Kidney epithelial cell (primary cell): ENCODE measurements around the gene PTGER4. TPM values are rescaled to one million over a fixed set of nuclear protein-coding genes. Genes with fewer than 3 reads are reported as not detected.

Experiments used
- DNase-seq: peaks from one replicate; pipeline ENCODE4 v3.0.0-alpha.2; 2010; ENCODE audit warnings: low read depth
- H3K27me3 ChIP-seq: 2 replicates; pipeline ENCODE4 v1.6.0; 2011; ENCODE audit warnings: low read length; ENCODE audit not compliant: control insufficient read depth, insufficient read depth
- H3K36me3 ChIP-seq: 2 replicates; pipeline ENCODE4 v1.5.1; 2011; ENCODE audit warnings: low read length; ENCODE audit not compliant: control insufficient read depth, insufficient read depth
- H3K4me3 ChIP-seq: 2 replicates; pipeline ENCODE4 v1.5.1; 2011; ENCODE audit warnings: low read depth, mild to moderate bottlenecking, control low read depth, low read length
- total RNA-seq: library from RNA; depleted of rRNA; stranded (reverse); fragments of >200 nt; gene quantifications from 2 replicates; pipeline ENCODE4 v1.2.3, GENCODE V29; 2015
- TF ChIP-seq, protein P1 (sequence below): IDR thresholded peaks from 2 replicates; pipeline ENCODE4 v1.5.1; 2011; ENCODE audit warnings: mild to moderate bottlenecking, moderate library complexity, low read length, control low read depth, inconsistent platforms; ENCODE audit not compliant: insufficient read depth, poor library complexity, severe bottlenecking

PTGER4 gene
- total RNA-seq, 1 donor from 2014 or later = 13.5 TPM

DNA sequence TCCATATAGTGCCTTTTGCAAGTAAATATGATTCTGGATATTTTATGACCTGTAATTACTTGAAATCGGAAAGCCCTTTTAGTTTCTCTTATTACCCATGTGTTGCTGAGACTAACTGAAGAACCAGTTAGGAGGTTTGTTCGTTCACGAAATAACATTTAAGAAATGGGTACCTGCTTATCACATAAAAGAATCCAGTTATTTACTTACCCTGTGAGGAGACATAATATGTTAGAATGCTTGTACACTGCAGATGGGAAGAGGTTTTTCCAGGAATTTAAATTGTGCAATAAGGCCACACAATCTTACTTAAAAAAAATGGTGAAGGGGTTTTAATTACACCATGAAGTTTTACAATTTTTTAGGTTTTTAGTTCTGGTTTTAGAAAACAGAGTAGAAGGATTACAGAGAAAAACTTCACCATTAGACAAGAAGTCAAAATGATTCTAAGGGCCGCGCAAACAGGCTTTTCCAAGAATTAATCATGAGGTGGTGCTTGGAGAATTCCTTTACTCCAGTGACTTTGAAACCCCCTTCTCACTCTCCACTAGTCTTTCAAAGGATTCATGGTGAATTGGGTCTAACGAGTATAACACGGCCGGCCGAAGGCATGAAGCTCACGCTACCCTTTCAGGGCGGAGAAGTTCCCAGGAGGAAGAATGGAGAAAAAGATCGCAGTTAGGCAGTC, 1.1 kb upstream of the PTGER4 start:
- no peak for DNase-seq
- H3K36me3 ChIP-seq = no peaks in the 10 kb centered on the region
- TF ChIP-seq, protein P1, sequence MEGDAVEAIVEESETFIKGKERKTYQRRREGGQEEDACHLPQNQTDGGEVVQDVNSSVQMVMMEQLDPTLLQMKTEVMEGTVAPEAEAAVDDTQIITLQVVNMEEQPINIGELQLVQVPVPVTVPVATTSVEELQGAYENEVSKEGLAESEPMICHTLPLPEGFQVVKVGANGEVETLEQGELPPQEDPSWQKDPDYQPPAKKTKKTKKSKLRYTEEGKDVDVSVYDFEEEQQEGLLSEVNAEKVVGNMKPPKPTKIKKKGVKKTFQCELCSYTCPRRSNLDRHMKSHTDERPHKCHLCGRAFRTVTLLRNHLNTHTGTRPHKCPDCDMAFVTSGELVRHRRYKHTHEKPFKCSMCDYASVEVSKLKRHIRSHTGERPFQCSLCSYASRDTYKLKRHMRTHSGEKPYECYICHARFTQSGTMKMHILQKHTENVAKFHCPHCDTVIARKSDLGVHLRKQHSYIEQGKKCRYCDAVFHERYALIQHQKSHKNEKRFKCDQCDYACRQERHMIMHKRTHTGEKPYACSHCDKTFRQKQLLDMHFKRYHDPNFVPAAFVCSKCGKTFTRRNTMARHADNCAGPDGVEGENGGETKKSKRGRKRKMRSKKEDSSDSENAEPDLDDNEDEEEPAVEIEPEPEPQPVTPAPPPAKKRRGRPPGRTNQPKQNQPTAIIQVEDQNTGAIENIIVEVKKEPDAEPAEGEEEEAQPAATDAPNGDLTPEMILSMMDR = no peak
- H3K4me3 ChIP-seq = peak overlapping the region; percentile 67
- no peaks in the 10 kb centered on the region for H3K27me3 ChIP-seq

DNA sequence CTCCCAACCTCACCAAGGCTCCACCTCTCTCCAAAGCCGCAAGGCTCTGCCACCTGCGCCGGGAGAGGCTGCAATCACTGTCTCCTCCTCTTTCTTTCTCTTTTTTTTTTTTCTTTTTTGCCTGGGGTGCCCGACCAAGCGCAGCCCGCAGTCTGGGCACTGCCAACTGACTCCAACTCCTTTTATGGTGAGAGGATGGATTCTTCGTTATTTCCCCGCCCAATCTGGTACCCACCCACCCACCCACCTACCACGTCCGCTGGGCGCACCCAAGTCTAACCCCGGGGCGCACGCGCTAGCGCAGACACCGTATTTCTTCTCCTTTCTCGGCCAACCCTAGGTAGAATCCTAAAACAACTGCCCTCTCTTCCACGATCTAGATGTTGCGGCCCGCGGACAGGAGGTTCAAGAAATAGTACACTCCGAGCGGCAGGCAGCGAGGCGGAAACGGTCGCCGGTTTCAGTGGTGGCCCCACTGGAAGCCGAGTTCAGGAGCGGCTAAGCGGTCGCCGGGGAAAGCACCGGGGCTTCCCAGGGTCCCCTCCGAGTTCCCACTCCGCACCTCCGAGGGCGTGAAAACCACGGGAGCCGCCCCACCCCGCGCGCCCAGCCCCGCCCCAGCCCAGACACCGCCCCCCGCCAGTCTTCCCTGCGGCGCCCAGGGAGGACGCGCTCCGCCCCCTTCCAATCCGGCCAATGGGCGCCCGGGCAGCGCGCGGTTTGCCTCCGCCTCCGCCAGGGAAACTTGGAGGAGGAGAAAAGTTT, 385 bp upstream of the PTGER4 start:
- Histone ChIP-seq H3K27me3 (no peaks in the 10 kb centered on the region), H3K4me3 (peak overlapping the region; percentile 67), H3K36me3 (no peaks in the 10 kb centered on the region)
- TF ChIP-seq, protein P1 = no peak
- DNase-seq = peak; percentile 76

DNA sequence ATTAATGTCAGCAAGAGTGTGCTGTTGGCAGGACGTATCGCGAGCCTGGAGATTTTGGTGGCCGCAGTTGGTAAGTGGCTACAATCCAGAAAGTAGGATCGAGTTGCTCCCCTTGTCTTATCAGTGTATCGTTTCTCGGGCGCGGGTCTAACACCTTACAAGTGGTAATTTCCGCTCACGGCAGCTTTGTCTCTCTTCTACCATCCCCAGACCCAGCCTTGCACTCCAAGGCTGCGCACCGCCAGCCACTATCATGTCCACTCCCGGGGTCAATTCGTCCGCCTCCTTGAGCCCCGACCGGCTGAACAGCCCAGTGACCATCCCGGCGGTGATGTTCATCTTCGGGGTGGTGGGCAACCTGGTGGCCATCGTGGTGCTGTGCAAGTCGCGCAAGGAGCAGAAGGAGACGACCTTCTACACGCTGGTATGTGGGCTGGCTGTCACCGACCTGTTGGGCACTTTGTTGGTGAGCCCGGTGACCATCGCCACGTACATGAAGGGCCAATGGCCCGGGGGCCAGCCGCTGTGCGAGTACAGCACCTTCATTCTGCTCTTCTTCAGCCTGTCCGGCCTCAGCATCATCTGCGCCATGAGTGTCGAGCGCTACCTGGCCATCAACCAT, 1.1 kb downstream of the PTGER4 start:
- TF ChIP-seq, protein P1 = peak; percentile 35
- DNase-seq = no peak
- H3K4me3 ChIP-seq = peak overlapping the region; percentile 52
- H3K27me3 ChIP-seq = no peaks in the 10 kb centered on the region
- H3K36me3 ChIP-seq = no peaks in the 10 kb centered on the region

DNA sequence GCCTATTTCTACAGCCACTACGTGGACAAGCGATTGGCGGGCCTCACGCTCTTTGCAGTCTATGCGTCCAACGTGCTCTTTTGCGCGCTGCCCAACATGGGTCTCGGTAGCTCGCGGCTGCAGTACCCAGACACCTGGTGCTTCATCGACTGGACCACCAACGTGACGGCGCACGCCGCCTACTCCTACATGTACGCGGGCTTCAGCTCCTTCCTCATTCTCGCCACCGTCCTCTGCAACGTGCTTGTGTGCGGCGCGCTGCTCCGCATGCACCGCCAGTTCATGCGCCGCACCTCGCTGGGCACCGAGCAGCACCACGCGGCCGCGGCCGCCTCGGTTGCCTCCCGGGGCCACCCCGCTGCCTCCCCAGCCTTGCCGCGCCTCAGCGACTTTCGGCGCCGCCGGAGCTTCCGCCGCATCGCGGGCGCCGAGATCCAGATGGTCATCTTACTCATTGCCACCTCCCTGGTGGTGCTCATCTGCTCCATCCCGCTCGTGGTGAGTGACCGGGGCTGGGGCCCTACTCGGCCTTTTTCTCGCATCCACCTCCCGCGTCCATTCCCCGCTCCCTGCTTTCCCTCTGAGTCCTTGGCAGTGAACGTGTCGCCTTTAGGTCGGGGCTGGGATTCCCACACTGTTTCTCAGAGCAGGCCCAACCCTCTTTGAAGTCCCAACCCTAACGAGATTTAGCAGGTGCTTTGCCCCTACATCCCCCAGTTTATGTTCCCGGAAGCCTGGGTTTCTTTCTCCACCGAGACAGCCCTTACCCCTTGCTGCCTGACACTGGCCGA, 1.8 kb downstream of the PTGER4 start:
- TF ChIP-seq, protein P1 = no peak
- Histone ChIP-seq H3K36me3 (no peaks in the 10 kb centered on the region), H3K27me3 (no peaks in the 10 kb centered on the region), H3K4me3 (peak overlapping the region; percentile 52)
- no peak for DNase-seq

DNA sequence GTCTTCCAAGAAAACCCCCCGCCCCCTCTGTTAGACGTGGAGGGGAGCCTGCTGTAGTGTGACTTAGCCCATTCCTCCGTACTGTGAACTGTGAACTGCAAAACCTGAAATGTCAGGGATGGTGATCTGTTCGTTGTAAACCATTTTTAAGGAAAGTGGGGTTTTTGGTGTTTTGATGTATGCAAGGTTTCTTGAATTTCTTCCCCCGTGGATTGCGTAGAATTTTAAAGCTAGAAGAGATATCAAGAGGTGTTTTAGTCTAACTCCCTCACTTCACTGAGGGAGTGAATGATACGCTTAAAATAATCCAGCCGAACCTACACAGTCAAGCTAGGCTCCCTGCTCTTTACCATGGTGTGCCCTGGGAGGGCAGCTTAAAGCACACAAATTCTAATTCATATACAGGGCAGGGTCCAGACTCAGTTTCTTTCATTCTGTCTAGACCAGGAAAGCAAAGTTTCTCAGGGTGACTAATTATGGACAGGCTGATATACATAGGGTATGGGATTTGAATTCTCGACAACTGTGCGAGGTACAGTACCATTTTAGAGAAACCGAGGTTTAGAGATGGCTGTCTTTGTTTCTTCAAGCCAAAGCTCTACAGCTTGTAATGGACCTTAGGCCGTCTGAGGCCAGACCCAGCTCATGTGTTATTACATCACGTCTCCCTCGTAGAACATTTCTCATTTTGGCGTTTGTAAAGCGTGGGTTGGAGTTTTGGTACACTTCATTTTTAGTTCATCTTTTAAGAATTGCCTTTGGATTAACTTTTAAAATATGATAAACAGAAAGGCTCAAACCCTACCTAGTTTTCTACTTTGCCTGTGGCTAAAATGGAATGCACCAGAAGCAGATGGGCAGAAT, 2.7 kb downstream of the PTGER4 start:
- DNase-seq = no peak
- Histone ChIP-seq H3K27me3 (no peaks in the 10 kb centered on the region), H3K4me3 (peak overlapping the region; percentile 52), H3K36me3 (no peaks in the 10 kb centered on the region)
- TF ChIP-seq, protein P1 = no peak
